ENCODE measurements around the gene PAXIP1.

PAXIP1 gene

GRCh38 chr7:154911862-154912455 is 91.0 kb downstream of the PAXIP1 start:
- DNase-seq, result no peak

- no peak for DNase-seq
Observed at GRCh38 chr7:154911411-154911810, 91.5 kb downstream of the PAXIP1 start.

GRCh38 chr7:154910977-154911376 is 91.9 kb downstream of the PAXIP1 start:
- no peak for DNase-seq

- no peak for DNase-seq
Observed at GRCh38 chr7:154910125-154910524, 92.8 kb downstream of the PAXIP1 start.

DNA sequence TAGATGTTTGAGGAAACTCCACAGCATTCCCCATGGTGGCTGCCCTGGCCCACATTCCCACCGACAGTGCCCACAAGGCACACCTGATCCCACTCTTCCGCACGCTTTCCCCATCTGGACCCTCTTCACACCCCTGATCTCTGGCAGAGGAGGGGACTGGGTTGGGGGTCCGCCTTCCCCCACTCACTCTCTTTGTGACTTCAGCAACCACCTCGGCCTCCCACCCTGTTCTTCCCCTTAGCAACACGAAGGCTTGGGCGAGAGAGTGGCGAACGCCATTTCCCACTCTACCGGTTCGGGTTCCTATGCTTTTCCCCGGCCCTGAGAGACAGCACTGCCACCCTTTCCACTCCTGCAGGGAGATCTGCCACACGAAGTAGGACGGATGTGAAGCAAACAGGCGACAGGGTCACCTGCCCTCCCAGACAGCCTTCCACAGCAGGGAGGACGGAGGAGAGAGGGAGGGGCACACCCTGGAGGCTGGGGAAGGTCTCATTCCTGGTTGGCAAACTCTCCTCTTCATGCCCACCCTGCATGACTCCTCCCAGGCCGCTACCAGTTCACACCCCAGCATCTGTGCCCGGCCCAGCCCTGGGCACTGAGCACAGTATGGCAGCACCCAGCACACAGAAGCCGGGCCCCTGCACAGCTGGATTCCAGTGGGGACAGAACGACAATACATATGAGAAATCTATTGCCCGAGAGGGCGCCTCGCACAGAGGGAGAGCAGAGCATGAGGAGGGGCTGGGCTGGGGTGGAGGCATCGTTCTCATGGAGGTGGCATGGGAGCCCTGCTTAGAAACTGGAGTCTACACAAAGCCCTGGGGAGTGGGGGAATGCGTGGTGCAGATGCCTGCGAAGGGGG is 93.5 kb downstream of the PAXIP1 start:
- DNase-seq, result no peak

DNA sequence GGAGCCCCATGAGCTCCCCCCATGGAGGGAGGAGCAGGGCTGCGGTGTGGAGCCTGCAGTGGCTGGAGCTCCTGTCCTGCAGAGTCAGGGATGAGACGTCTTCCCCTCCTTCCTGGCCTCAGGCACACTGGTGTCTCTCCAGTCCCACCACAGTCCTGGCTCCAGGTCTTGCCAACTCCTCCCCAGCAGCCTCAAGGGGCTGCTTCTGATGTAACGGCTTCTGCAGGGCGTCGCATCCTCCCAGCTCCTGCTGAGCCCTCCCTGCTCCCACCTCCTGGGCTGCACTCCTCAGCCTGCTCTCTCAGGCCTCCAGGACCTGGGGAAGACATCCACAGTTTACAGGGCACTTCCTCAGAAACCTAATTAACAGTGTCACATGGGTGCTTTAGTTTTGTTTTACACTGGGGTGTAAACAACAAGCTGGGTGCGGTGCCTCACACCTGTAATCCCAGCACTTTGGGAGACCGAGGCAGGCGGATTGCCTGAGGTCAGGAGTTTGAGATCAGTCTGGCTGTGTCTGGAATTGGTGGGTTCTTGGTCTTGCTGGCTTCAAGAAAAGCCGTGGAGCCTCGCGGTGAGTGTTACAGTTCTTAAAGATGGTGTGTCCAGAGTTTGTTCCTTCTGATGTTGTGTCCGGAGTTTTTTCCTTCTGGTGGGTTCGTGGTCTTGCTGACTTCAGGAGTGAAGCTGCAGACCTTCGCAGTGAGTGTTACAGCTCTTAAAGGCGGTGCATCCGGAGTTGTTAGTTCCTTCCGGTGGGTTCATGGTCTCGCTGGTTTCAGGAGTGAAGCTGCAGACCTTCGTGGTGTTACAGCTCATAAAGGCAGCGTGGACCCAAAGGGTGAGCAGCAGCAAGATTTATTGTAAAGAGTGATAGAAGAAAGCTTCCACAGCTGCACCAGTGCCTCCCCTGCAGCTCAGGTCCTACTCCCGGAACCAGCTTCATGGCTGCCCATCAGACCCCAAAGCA is 95.0 kb downstream of the PAXIP1 start:
- DNase-seq, result no peak

DNA sequence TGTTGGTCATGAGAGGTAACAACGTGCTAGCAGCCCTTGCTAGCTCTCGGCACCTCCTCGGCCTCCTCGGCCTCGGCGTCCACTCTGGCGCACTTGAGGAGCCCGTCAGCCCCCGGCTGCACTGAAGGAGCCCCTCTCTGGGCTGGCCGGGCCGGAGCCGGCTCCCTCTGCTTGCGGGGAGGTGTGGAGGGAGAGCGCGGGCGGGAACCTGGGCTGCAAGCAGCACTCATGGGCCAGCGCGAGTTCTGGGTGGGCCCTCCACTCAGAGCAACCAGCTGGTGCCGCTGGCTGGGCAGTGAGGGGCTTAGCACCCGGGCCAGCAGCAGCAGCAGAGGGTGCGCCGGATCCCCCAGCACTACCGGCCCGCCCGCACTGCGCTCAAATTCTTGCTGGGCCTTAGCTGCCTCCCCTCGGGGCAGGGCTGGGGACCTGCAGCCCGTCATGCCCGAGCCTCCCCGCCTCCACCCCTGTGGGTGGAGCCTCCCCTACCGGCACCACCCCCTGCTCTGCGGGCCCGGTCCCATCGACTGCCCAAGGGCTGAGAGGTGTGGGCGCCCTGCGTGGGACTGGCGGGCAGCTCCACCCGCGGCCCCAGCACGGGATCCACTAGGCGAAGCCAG is 96.1 kb downstream of the PAXIP1 start:
- DNase-seq, result no peak

- no peak for DNase-seq
Observed at GRCh38 chr7:154906201-154906600, 96.7 kb downstream of the PAXIP1 start.

DNA sequence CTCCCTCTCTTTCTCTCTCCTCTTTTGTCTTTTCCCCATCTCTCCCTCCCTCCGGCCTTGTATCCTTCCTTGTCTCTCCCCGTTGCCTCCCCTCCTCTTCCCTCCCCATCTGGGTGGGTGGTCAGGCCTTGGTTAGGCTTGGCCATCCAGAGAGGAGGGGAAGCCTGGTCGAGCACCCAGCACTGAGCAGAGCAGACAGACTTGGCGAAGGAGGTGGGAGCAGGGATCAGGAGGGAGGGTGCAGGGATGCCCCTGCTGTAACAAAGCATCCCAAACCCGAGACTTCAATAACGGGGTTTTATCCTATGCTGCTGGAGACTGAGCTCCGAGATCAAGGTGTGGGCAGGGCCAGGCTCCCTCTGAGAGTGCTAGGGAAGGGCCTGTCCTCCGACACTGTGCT is 97.3 kb downstream of the PAXIP1 start:
- DNase-seq, result no peak

- DNase-seq, result no peak
Observed at GRCh38 chr7:154905146-154905545, 97.8 kb downstream of the PAXIP1 start.

DNA sequence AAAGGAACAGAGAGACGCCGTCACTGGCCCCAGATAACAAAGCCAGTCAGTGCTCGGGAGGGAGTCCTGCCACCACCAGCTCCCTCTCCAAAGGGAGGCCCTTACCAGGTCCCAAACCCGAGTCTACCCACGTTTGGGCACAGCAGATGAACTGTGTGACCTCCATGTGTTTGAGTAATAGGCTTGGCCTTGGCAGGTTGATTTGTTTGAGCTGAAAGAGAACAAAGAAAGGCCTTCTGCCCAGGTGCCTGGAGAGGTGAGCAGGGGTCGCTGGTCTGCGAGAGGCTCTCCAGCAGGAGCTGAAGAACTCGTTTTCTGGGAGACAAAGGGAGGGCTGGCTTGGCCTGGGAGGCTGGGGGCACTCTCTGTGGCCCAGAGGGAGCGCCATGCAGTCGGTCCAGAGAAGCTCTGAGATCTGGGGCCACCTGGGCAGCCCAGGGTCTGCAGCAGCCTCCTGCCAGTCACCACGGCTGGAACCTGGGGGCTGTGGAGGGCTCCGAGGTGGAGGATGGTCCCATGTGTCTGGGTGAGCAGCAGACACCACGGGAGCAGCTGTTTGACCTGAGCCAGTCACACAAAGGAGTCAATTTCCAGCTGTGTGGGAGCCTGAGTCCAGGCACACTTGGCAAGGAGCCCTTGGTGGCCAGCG is 99.7 kb downstream of the PAXIP1 start:
- no peak for DNase-seq

- no peak for DNase-seq
Observed at GRCh38 chr7:154902600-154903082, 100.3 kb downstream of the PAXIP1 start.

DNA sequence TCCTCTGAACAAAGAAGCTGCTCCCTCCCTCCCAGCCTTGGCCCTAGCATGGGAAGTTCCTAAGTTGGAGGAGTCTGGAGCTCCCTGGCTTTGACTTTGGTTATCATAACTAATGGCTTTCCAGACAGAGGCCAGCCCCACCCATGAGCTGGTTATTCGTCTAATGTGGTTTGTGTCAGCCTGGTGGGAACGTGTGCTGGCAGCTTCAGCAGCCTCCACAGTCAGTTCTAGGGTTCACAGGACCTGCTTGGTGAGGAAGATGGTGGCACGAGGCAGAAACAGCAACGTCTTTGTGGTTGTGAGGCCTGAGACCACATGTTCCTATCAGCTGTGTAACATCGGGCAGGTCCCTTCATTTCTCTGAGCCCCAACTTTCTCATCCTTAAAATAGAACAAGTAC is 103.1 kb downstream of the PAXIP1 start:
- no peak for DNase-seq

- DNase-seq, result no peak
Observed at GRCh38 chr7:154898973-154899855, 103.7 kb downstream of the PAXIP1 start.

DNA sequence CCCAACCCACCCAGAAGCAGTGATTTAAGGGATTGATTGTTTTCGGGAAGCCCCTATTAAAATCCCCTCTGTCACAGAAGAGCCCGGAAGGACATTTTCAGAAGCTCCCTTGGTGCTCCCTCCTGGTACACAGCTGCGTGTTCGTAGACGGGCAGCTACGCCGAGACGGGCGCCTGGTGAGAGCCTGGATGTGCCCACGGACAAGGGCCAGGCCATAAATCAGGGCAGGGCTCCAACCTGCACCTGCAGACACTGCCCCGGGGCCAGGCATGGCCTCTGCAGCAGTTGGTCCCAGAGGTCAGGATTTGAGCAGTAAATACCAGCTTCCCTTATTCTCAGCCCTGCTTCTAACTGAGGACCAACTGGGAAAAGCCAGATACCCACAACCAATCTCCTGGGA is 106.8 kb downstream of the PAXIP1 start:
- no peak for DNase-seq
